Measurements from ENCODE around the gene AKAP13.

- TF ChIP-seq CTCF (IDR thresholded peaks at IDR 0.05; ENCODE audit: low read depth, low read length) (no peak), POLR2A (IDR thresholded peaks at IDR 0.05; ENCODE audit: extremely low read depth, insufficient read length) (no peak), MYC (IDR thresholded peaks at IDR 0.05; ENCODE audit: low read depth, low read length) (no peak)
- TF ChIP-seq, protein P1, sequence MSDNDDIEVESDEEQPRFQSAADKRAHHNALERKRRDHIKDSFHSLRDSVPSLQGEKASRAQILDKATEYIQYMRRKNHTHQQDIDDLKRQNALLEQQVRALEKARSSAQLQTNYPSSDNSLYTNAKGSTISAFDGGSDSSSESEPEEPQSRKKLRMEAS (IDR thresholded peaks at IDR 0.05; ENCODE audit: low read depth, low read length): no peak
Measured at GRCh38 chr15:85760531-85761371, 380.3 kb downstream of the AKAP13 start.

Measured in NB4 (cell line).